Measurements from ENCODE around the gene PSG7.
"Not testable (repeated sequence)": the region's sequence is repeated elsewhere in the genome, so short reads cannot be mapped to it uniquely, and the experiment has no call there.

Gene PSG7

DNA sequence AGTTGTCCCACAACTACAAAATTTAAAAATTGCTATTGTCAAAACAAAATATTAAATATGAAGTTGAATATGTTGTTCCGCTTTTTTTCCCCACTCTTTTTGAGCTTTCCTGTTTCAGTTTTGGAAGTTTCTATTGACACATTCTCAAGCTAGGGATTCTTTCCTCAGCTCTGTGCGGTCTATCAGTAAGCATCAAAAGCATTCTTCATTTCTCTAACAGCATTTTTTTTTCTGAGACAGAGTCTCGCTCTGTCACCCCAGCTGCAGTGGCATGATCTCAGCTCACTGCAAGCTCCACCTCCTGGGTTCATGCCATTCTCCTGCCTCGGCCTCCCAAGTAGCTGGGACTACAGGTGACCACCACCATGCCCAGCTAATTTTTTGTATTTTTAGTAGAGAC lies 24.1 kb downstream of the PSG7 start:
- not testable (repeated sequence) for H4K91ac ChIP-seq (ENCODE audit: low read length); H4K8ac ChIP-seq (ENCODE audit: low read length); H3K9ac ChIP-seq (ENCODE audit: low read length); H2BK15ac ChIP-seq (ENCODE audit: low read depth, poor library complexity, severe bottlenecking); H3K9me3 ChIP-seq (ENCODE audit: control insufficient read depth, low read length); H2BK5ac ChIP-seq (ENCODE audit: low read depth, low read length, poor library complexity, severe bottlenecking); H3K4me2 ChIP-seq (ENCODE audit: low read length, poor library complexity, severe bottlenecking); H2BK12ac ChIP-seq (ENCODE audit: low read length in 2 of 2); H3K79me1 ChIP-seq (replicated peaks; ENCODE audit: low read length, poor library complexity, severe bottlenecking); H3K4me1 ChIP-seq (ENCODE audit: control insufficient read depth, insufficient read depth, low read depth, low read length); H3K4me3 ChIP-seq (ENCODE audit: insufficient read depth in 1 of 2, low read depth in 1 of 2, low read length in 2 of 2); H3K23ac ChIP-seq (ENCODE audit: low read length in 2 of 2); H3K27ac ChIP-seq (ENCODE audit: low read length, poor library complexity, severe bottlenecking); H2BK120ac ChIP-seq (ENCODE audit: low read depth, low read length); H3K27me3 ChIP-seq (ENCODE audit: control insufficient read depth in 1 of 2, insufficient read depth in 1 of 2, low read length in 2 of 2); DNase-seq; H3K18ac ChIP-seq (ENCODE audit: low read depth in 1 of 2, low read length in 2 of 2); H3K36me3 ChIP-seq (ENCODE audit: control insufficient read depth in 1 of 2, insufficient read depth in 2 of 2, low read depth in 1 of 2, low read length in 2 of 2); H2AK5ac ChIP-seq (ENCODE audit: low read length, severe bottlenecking); H3K4ac ChIP-seq (ENCODE audit: low read depth in 1 of 2, low read length in 2 of 2); H2AFZ ChIP-seq (ENCODE audit: low read depth, low read length); H3K14ac ChIP-seq (ENCODE audit: low read length in 2 of 2)
- WGBS, result 64% methylated on average over 4 of the region's 4 CpGs

- not testable (repeated sequence) for H2BK120ac ChIP-seq (ENCODE audit: low read depth, low read length); H2AFZ ChIP-seq (ENCODE audit: low read depth, low read length); H2AK5ac ChIP-seq (ENCODE audit: low read length, severe bottlenecking); H3K27me3 ChIP-seq (ENCODE audit: control insufficient read depth in 1 of 2, insufficient read depth in 1 of 2, low read length in 2 of 2); H3K14ac ChIP-seq (ENCODE audit: low read length in 2 of 2); DNase-seq; H3K9ac ChIP-seq (ENCODE audit: low read length); H3K79me1 ChIP-seq (replicated peaks; ENCODE audit: low read length, poor library complexity, severe bottlenecking); H3K36me3 ChIP-seq (ENCODE audit: control insufficient read depth in 1 of 2, insufficient read depth in 2 of 2, low read depth in 1 of 2, low read length in 2 of 2); H2BK15ac ChIP-seq (ENCODE audit: low read depth, poor library complexity, severe bottlenecking); H2BK12ac ChIP-seq (ENCODE audit: low read length in 2 of 2); H3K18ac ChIP-seq (ENCODE audit: low read depth in 1 of 2, low read length in 2 of 2); H3K23ac ChIP-seq (ENCODE audit: low read length in 2 of 2); H2BK5ac ChIP-seq (ENCODE audit: low read depth, low read length, poor library complexity, severe bottlenecking); H3K4me1 ChIP-seq (ENCODE audit: control insufficient read depth, insufficient read depth, low read depth, low read length); H3K4me3 ChIP-seq (ENCODE audit: insufficient read depth in 1 of 2, low read depth in 1 of 2, low read length in 2 of 2); H3K9me3 ChIP-seq (ENCODE audit: control insufficient read depth, low read length); H3K4me2 ChIP-seq (ENCODE audit: low read length, poor library complexity, severe bottlenecking); H3K4ac ChIP-seq (ENCODE audit: low read depth in 1 of 2, low read length in 2 of 2); H4K91ac ChIP-seq (ENCODE audit: low read length); H3K27ac ChIP-seq (ENCODE audit: low read length, poor library complexity, severe bottlenecking); H4K8ac ChIP-seq (ENCODE audit: low read length)
- 55% methylated on average over 5 of the region's 5 CpGs for WGBS
Observed at GRCh38 chr19:42911731-42912130, 25.3 kb downstream of the PSG7 start.

- not testable (repeated sequence) for H3K4ac ChIP-seq (ENCODE audit: low read depth in 1 of 2, low read length in 2 of 2); H4K91ac ChIP-seq (ENCODE audit: low read length); DNase-seq; H3K18ac ChIP-seq (ENCODE audit: low read depth in 1 of 2, low read length in 2 of 2); H2BK5ac ChIP-seq (ENCODE audit: low read depth, low read length, poor library complexity, severe bottlenecking); H4K8ac ChIP-seq (ENCODE audit: low read length); H2AK5ac ChIP-seq (ENCODE audit: low read length, severe bottlenecking); H3K27me3 ChIP-seq (ENCODE audit: control insufficient read depth in 1 of 2, insufficient read depth in 1 of 2, low read length in 2 of 2); H3K9me3 ChIP-seq (ENCODE audit: control insufficient read depth, low read length); H3K27ac ChIP-seq (ENCODE audit: low read length, poor library complexity, severe bottlenecking); H3K14ac ChIP-seq (ENCODE audit: low read length in 2 of 2); H3K4me1 ChIP-seq (ENCODE audit: control insufficient read depth, insufficient read depth, low read depth, low read length); H3K4me3 ChIP-seq (ENCODE audit: insufficient read depth in 1 of 2, low read depth in 1 of 2, low read length in 2 of 2); H3K4me2 ChIP-seq (ENCODE audit: low read length, poor library complexity, severe bottlenecking); H2BK120ac ChIP-seq (ENCODE audit: low read depth, low read length); H2BK15ac ChIP-seq (ENCODE audit: low read depth, poor library complexity, severe bottlenecking); H2AFZ ChIP-seq (ENCODE audit: low read depth, low read length); H3K9ac ChIP-seq (ENCODE audit: low read length); H3K23ac ChIP-seq (ENCODE audit: low read length in 2 of 2); H3K36me3 ChIP-seq (ENCODE audit: control insufficient read depth in 1 of 2, insufficient read depth in 2 of 2, low read depth in 1 of 2, low read length in 2 of 2); H3K79me1 ChIP-seq (replicated peaks; ENCODE audit: low read length, poor library complexity, severe bottlenecking); H2BK12ac ChIP-seq (ENCODE audit: low read length in 2 of 2)
- WGBS, result 44% methylated on average over 5 of the region's 5 CpGs
Observed at GRCh38 chr19:42906162-42906561, 30.8 kb downstream of the PSG7 start.

- not testable (repeated sequence) for H3K4me3 ChIP-seq (ENCODE audit: insufficient read depth in 1 of 2, low read depth in 1 of 2, low read length in 2 of 2); H2AK5ac ChIP-seq (ENCODE audit: low read length, severe bottlenecking); H4K8ac ChIP-seq (ENCODE audit: low read length); H2AFZ ChIP-seq (ENCODE audit: low read depth, low read length); H2BK15ac ChIP-seq (ENCODE audit: low read depth, poor library complexity, severe bottlenecking); H3K27me3 ChIP-seq (ENCODE audit: control insufficient read depth in 1 of 2, insufficient read depth in 1 of 2, low read length in 2 of 2); H3K79me1 ChIP-seq (replicated peaks; ENCODE audit: low read length, poor library complexity, severe bottlenecking); H3K14ac ChIP-seq (ENCODE audit: low read length in 2 of 2); H3K9ac ChIP-seq (ENCODE audit: low read length); H3K4ac ChIP-seq (ENCODE audit: low read depth in 1 of 2, low read length in 2 of 2); H3K4me1 ChIP-seq (ENCODE audit: control insufficient read depth, insufficient read depth, low read depth, low read length); H3K27ac ChIP-seq (ENCODE audit: low read length, poor library complexity, severe bottlenecking); H3K23ac ChIP-seq (ENCODE audit: low read length in 2 of 2); DNase-seq; H3K9me3 ChIP-seq (ENCODE audit: control insufficient read depth, low read length); H2BK12ac ChIP-seq (ENCODE audit: low read length in 2 of 2); H3K4me2 ChIP-seq (ENCODE audit: low read length, poor library complexity, severe bottlenecking); H2BK120ac ChIP-seq (ENCODE audit: low read depth, low read length); H2BK5ac ChIP-seq (ENCODE audit: low read depth, low read length, poor library complexity, severe bottlenecking); H4K91ac ChIP-seq (ENCODE audit: low read length); H3K36me3 ChIP-seq (ENCODE audit: control insufficient read depth in 1 of 2, insufficient read depth in 2 of 2, low read depth in 1 of 2, low read length in 2 of 2); H3K18ac ChIP-seq (ENCODE audit: low read depth in 1 of 2, low read length in 2 of 2)
- WGBS, result 76% methylated on average over 4 of the region's 4 CpGs
Observed at GRCh38 chr19:42900561-42900960, 36.4 kb downstream of the PSG7 start.
